NCI-H510A treated with DMSO at 0.1 percent for 48 hours (cell line): Measurements from ENCODE around the gene ACKR3.

Experiments used
- DNase-seq: peaks from one replicate; lab custom pipeline; 2025; lab: John Stamatoyannopoulos, UW

The ACKR3 gene

GRCh38 chr2:236569573-236569973 lies at the start of gene ACKR3:
TSS of gene ACKR3 (plus strand) at chr2:236569825. CDS start at chr2:236580466, 10,641 bp downstream.
- peak; percentile 84 for DNase-seq

- no peak for DNase-seq
Measured at GRCh38 chr2:236521556-236521955, 48.1 kb upstream of the ACKR3 start.

DNA sequence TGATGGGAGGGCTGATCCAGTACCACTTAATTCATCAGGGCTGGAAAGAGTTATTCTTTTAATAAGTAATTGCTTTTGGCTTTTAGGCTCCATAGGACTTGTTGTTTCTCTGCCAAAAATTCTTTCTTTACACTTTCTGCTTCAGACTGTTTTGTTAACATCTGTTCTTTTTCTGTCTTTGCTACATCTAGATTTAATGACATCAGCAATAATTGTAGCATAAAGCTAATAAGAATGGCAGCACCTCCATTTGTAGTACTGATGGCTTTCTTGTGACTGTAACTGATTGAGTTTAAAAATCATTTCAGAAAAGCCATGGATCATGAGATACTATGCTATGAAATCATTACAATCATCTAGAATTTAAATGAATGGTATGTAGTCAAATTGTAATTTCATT lies 46.4 kb upstream of the ACKR3 start:
- no peak for DNase-seq

DNA sequence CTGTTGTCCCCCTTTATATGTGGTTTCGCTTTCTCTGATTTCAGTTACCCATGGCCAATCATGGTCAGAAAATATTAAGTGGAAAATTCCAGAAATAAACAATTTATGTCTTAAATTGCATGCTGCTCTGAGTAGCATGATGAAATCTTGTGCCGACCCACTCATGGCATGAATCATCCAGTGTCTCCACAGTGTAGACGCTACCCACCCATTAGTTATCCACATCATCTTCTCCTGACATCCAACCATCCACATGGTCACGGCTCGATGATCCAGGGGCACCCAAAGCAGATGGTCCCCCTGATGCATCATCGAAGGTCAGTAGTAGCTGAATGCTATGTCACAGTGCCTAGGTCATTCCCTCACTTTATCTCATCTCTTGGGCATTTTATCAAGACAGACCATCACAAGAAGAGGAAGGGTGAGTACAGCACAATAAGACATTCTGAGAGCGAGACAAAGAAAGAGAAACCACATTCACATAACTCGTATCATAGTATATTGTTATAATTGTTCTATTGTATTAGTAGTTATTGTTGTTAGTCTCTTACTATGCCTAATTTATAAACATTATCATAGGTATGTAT lies 44.1 kb upstream of the ACKR3 start:
- DNase-seq = no peak

DNA sequence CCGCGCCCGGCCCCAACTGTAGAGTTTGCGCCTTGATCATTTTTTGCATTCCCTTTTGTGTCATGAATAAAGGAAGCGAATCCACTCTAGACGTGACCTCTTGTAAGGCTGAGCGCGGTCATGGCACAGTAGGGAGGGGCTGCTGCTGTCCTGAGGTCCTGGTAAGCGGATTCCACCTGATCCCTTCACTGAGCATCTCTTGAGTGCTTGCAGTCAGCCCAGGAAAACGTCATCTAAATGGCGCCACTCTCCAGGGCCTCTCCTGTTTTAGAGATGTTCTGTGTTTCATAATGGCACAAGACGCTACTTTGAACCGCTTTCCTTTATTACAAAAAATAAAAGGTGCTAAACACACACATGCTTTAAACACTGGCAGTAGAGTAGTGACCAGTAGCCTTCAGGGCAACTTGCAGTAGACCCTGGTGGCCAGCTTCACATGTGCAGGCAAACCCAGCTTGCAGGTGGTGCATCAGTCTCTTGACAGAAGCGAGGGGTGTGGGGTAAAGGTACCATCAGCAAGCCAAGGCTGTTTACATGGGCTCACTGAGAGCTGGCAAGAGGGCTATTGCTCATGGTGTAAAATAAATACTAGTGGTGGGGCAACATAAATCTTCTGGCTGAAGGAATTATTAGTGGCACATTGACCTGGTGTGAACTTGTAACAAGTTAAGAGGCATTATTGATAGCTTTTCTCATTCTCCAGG lies 43.0 kb upstream of the ACKR3 start:
- peak; percentile 92 for DNase-seq

DNA sequence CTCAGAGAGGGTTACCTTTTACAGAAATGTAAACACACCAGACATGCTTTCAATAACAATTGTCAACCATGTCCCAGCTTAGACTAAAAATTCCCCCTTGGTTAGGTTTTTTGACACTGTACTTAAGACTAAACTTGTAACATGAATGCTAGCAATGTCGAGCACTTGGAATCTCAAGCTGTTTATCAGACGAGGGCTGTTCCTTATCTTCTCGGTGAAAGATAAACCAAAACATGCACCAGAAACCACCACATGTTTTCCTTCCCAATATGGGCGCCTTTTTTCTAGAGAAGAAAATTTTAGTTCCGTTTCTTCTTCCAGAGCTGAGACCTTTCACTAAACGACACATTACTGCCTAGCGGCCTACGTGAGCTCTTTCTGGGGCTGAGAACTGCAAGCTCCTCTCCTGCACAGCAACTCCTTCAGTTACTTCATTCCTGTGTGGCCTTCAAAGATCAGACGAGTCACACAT lies 42.4 kb upstream of the ACKR3 start:
- no peak for DNase-seq

DNA sequence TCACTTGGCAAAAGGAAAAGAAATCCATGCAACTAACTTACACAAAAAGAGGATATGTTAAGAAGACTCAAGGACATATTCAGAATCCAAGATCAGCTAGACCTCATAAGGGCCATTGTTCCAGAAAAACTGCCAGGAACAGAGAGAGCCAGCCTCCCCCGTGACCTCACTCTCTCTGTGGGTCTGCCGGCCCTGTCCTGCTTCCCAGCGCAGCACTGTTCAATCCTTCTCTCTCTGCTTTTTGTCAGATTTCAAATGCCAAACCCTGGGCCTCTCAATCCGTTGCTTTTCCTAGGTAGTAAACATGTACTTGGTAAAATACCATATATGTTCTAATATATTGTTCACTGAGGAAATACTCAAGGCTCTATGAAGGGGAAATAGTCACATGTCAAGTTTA lies 40.0 kb upstream of the ACKR3 start:
- DNase-seq = no peak

DNA sequence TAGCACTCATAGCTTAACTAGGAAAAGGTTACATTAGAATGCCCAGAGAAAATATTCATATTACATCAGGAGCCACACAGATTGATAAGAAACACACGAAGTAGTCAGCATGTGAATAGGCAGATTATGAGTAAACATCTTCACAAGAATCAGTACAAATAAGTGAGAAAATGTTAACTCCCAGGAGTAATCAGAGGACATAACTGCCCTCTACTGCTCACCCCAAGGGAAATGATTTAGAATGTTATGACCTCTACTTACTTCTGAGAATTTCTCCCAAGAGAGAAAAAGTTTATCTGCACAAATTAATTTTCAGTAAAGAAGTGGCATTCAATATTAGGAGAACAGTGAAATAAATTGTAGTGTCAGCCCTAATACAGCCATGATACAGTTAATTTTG lies 39.1 kb upstream of the ACKR3 start:
- DNase-seq = no peak

DNA sequence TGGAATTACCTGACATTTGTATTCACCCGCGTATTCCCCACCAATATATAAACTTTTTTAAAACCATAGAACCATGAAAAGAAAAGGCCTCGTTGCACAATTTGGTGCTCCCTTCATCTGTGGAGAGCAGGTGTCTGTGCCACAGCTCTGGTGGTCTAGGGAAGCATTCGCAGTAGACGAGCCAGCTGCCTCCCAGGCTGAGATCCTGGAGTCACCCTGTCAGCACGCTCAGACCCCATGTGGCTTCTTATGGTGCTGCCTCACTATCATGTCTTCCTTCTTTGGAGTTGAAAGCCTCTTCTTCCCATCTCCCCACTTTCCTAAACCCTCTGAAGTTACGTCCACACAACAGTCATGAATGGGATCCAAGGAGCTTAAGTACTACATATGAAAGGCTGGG lies 38.4 kb upstream of the ACKR3 start:
- DNase-seq = no peak

DNA sequence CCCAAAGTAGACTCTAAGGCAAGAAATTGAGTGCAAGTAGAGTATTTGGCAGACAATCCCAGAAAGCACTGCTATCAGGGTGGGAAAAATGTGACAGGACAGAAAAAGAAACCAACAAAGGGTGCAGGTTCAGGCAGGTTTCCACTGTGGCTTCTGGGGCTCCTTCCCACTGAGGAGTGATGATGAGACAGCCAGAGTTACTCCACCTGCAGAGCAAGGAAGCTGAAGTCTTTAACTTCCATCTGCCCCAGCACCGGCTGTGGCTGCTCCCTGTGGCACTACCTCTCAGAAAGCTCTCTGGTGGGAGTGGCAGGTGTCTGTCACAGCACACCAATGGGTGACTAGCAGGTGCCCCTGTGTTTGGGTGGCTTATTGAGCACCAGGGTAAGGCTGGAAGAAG lies 37.6 kb upstream of the ACKR3 start:
- no peak for DNase-seq

- no peak for DNase-seq
Measured at GRCh38 chr2:236533343-236533742, 36.3 kb upstream of the ACKR3 start.

DNA sequence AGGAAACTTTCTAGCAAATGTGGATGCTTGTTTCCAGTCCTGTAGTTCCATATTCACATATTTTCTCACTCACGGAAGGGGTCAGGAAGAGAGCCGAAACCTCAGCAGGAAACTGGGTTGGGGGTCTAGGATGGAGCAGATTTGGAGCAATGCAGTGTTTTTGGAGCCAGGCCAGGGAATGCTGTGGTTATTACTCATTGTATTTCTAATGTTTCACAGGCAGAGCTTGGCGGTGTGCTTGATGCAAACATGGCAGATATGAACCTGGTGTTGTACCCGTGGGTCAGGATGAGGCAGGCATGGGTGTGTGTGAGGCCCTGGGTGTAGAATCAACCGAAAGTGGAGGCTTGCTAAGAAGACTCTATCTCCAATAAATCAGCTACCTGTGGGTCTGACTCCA lies 34.6 kb upstream of the ACKR3 start:
- no peak for DNase-seq

DNA sequence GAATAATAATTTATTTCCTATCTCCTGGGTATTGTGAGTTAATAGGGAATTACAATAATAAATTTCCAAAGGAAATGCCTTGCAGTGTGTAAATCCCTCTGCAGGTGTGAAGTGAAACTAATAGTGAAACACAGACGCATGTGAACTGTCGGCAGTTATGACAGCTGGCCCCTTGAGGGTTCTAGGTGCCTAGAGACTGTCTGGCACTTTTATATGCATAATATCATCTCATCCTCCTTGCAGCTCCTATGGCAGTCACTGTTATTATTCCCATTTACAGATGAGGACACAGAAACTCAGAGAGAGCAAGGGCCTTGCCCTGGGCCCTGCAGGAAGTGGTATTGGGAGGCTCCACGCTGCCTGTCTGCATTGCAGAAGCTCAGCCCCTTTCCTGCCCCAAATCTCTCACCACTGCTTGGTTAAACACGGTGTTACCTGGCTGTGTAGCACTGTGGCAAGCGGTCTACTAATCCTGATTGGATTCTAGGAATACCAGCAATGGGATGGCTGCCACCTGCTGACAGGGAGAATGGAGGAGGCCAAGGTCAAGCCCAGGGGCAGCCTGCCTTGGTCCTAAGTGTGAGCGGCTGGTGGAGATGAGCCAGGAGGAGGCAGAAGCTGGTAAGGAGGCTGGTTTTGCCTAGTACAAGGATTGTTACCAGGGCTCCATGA lies 32.8 kb upstream of the ACKR3 start:
- DNase-seq = no peak

- DNase-seq = no peak
Measured at GRCh38 chr2:236538242-236538641, 31.4 kb upstream of the ACKR3 start.

DNA sequence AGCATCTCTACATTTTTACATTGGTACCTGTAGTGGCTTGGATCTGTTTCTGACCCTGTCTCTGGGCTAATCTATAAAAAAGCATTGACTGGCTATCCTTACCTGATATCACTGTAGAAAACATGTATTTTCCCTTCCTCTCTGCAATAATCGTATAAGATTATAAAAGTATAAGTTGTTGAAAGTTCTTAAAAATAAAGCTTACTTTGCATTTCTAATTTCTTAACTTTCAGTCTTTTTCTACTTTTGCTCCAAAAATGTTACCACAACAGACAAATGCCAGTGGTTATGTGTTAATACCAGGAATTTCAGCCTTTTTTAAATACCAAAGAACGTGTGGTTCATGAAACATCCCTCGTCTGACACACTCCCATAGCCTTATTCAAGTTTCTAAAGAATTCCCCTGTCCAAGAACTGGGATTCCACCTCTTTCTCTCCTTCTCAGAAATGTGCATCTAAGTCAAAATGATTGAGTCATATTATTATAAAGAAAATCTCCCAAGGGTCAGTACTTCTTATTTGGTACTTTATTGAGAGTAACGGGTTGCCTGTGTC lies 28.5 kb upstream of the ACKR3 start:
- DNase-seq = no peak

GRCh38 chr2:236544362-236544761 lies 25.3 kb upstream of the ACKR3 start:
- no peak for DNase-seq

GRCh38 chr2:236545248-236545658 lies 24.4 kb upstream of the ACKR3 start:
- no peak for DNase-seq

- DNase-seq = no peak
Measured at GRCh38 chr2:236545814-236546480, 23.7 kb upstream of the ACKR3 start.

- DNase-seq = no peak
Measured at GRCh38 chr2:236546561-236547002, 23.0 kb upstream of the ACKR3 start.

DNA sequence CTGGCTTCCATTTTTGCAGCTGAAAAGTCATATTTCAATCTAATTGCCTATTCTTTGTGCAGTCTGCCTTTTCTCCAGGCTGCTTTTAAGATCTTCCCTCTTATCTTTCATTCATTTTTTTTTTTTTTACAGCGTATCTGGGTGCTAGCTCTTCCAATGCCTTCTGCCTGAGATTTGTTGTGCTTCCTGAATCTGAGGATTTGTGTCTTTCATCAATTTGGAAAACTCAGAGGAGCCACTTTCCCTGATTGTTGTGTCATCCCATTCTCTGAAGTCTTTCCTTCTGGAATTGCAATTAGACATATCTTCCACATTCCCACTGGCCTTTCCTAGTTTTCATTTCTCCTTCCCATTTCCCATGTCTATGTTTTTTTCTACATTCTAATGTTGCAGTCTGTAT lies 21.9 kb upstream of the ACKR3 start:
- DNase-seq = no peak

DNA sequence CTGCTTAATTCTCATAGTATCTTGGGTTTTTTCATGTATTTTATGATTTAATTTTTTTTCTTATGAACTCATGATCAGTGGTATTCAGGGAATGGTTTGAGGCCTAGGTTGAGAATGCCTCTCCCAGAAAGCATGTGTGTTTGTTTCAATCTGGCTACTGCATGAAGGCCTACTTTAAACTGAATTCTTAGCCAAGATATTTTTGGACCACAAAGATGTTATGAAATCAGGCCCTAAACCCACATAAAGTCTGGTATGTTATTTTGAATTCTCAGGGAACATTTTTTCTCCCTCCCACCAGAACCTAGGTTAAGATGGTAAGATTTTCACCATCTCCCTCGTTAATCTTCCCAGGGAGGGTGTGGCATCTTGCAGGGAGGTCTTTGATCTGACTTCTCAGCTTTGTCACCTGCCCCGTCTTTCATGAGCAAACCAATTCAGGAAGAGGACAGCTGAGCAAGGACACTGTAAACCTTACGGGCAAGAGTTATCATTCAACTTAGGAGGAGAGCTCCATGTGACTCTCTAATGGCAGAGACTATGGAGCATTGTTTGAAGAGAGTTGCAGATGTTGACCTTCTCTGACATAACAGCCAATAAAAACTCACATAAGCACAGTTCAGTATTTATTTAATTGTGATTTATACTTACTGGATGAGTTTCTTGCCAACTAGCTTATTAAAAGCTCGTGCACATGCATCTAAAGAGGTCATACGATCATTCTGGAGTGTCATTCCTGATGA lies 21.3 kb upstream of the ACKR3 start:
- peak; percentile 95 for DNase-seq

DNA sequence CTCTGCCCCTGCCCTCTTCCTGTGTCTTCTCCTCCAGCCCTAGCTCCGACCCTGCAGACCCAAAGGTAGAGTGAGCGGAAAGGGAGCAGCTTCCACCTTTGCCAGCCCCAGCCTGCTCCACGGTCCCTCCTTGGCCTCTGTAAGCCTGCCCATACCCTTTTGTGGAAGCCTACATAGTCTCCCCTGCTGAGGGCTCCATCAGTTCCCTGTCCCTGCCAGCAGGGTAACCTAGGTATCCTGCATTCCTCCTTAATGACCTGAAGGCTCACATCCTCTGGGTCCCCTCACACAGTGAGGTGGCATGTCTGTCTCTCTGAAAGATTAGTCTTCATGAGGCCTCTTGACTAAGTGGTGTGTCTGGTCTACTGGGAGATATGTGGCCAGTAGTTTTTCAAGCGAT lies 20.5 kb upstream of the ACKR3 start:
- DNase-seq = no peak
